ENCODE measurements around the gene H1-8.

DNA sequence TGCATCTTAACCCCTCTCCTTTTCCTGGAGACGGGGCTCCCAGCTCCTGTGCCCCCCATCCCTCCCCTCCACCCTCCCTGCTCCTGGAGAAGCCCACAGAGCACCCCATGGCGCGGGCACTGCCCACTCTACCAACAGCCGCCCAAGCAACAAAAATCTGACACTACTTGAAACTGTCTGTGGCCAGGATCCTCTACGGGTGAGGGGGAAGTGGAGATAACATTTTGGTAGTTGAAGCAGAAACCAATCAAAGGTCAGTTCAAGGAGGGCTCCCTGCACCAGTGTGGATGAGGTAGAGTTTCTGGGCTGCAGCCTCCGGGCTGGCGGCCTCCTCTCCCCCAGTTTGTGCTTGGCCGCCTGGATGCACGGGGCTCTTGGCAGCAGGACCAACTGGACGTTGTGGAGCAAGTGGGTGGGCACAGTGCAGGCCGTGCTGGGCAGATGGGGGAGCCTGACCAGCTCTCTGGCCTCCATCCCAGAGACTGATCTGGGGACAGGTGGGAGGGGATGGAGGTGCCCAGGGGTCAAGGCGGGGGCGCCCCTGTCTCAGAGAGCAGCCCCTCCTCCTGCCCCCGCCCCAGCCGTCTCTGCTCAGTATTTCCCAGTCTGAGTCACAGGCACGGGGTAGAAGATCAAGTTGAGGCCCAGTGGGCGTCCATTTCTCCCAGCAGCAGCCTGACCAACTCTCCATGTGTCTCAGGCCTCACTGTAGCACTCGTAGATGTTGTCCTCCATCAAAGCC, 12.8 kb downstream of the H1-8 start:
- no peak for TF ChIP-seq EP300 (IDR thresholded peaks at IDR 0.05)
- TF ChIP-seq, protein P1, sequence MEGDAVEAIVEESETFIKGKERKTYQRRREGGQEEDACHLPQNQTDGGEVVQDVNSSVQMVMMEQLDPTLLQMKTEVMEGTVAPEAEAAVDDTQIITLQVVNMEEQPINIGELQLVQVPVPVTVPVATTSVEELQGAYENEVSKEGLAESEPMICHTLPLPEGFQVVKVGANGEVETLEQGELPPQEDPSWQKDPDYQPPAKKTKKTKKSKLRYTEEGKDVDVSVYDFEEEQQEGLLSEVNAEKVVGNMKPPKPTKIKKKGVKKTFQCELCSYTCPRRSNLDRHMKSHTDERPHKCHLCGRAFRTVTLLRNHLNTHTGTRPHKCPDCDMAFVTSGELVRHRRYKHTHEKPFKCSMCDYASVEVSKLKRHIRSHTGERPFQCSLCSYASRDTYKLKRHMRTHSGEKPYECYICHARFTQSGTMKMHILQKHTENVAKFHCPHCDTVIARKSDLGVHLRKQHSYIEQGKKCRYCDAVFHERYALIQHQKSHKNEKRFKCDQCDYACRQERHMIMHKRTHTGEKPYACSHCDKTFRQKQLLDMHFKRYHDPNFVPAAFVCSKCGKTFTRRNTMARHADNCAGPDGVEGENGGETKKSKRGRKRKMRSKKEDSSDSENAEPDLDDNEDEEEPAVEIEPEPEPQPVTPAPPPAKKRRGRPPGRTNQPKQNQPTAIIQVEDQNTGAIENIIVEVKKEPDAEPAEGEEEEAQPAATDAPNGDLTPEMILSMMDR (IDR thresholded peaks at IDR 0.05): no peak
